ENCODE results near the gene HBS1L. TPM values are rescaled to one million over a fixed set of nuclear protein-coding genes. Genes with fewer than 3 reads are reported as not detected.

The HBS1L gene
- polyA plus RNA-seq = 38.0 TPM

DNA sequence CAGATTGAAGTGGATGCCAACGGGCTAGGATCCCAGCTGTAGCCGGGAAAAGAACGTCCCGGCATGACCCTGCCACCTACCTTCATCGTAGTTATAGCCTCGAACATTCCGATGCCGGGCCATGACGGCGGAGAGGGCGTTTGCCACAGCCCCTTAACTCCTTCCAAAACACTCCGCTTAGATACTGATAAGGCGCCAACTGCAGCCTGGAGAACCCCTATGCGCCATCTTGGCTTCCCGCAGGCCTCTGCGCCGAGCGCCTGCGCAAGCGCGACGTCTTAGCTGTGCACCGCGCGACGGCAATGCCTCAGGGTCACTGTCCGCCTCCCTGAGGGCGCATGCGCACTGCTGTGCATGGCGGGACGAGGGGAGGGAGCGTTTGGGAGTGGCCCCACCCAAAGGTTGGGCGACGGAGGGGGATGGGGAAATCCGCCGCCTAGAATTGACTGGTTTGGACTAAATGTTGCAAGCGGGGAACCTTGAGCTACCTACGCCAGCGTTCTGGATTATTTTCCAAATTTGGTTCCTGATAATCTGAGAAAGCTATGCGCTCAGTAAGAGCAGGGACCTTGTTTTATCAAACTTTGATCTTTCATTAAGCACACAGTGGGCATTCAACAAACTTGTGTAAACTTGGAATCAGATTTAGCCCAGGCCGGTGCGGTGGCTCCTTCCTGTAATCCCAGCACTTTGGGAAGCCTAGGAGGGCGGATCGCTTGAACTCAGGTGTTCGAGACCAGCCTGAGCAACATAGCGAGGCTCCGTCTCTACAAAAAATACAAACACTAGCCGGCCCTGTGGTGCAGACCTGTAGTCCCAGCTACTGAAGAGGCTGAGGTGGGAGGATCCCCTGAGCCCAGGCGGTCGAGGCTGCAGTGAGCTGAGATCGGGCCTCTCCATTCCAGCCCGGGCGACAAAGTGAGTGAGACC, at the start of gene HBS1L:
Gene HBS1L, minus strand, starts transcription at position 254 of the 930 bp plus-strand sequence. Its CDS starts 131 bp downstream, at position 123.
- peak within 1 kb of the TSS; percentile 91 to 99 (median 99) for H3K4me3 Mint-ChIP-seq
- H3K27ac Mint-ChIP-seq = peak within 1 kb of the TSS; percentile 86 to 100 (median 99)
- peaks cover 21 to 32% (median 29%) of the 10 kb centered on the region in 3 donors for H3K4me1 Mint-ChIP-seq
- peaks cover 1% of the 10 kb centered on the region for H3K36me3 Mint-ChIP-seq
- H3K9me3 Mint-ChIP-seq = peaks cover 0 to 1% (median 0%) of the 10 kb centered on the region in 3 donors
- no peaks in the 10 kb centered on the region for H3K27me3 Mint-ChIP-seq

DNA sequence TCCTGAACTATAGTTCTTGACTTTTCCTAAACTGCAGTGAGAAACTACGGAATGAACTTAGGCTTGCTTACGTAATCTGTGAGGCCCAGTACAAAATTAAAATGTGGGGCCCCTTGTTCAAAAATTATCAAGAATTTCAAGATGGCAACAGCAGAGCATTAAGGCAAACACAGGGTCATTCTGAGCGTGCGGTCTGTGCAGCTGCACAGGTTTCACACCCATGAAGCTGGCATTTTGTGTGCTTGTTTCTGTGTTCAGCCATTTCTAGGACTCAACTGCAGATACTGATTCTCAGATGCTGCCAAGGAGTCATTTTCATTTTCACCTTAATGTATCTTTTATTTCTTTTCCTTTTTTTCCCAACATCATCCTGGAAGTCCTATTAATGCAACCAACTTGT, 49.6 kb upstream of the HBS1L start:
- peaks cover 3% of the 10 kb centered on the region for H3K27me3 Mint-ChIP-seq
- H3K27ac Mint-ChIP-seq = no peak overlapping the region
- H3K9me3 Mint-ChIP-seq = no peaks in the 10 kb centered on the region
- H3K4me1 Mint-ChIP-seq = peaks cover 0 to 5% (median 2%) of the 10 kb centered on the region in 3 donors
- no peak overlapping the region for H3K4me3 Mint-ChIP-seq
- peaks cover 5% of the 10 kb centered on the region for H3K36me3 Mint-ChIP-seq

DNA sequence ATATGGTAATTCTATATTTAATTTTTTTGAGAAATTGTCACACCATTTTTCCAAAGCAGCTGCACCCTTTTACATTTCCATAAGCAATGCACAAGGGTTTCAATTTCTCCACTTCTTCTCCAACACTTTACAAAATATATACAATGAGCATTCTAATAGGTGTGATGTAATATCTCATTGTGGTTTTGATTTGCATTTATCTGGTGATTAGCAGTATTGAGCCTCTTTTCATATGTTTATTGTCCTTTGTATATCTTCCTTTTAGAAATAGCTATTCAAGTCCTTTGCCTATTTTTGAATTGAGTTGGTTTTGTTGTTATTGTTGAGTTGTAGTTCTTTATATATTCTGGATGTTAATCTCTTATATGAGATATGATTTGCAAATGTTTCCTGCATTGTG, 47.6 kb upstream of the HBS1L start:
- peaks cover 3% of the 10 kb centered on the region for H3K27me3 Mint-ChIP-seq
- peaks cover 0 to 5% (median 2%) of the 10 kb centered on the region in 3 donors for H3K4me1 Mint-ChIP-seq
- no peak overlapping the region for H3K27ac Mint-ChIP-seq
- H3K36me3 Mint-ChIP-seq = peaks cover 8% of the 10 kb centered on the region
- H3K4me3 Mint-ChIP-seq = no peak overlapping the region
- no peaks in the 10 kb centered on the region for H3K9me3 Mint-ChIP-seq

- Mint-ChIP-seq H3K9me3 (no peaks in the 10 kb centered on the region), H3K27ac (no peak overlapping the region), H3K4me1 (no peaks in the 10 kb centered on the region), H3K36me3 (peaks cover 3% of the 10 kb centered on the region), H3K4me3 (no peak overlapping the region), H3K27me3 (peaks cover 1% of the 10 kb centered on the region)
Observed at GRCh38 chr6:135097172-135097571, 42.5 kb upstream of the HBS1L start.

DNA sequence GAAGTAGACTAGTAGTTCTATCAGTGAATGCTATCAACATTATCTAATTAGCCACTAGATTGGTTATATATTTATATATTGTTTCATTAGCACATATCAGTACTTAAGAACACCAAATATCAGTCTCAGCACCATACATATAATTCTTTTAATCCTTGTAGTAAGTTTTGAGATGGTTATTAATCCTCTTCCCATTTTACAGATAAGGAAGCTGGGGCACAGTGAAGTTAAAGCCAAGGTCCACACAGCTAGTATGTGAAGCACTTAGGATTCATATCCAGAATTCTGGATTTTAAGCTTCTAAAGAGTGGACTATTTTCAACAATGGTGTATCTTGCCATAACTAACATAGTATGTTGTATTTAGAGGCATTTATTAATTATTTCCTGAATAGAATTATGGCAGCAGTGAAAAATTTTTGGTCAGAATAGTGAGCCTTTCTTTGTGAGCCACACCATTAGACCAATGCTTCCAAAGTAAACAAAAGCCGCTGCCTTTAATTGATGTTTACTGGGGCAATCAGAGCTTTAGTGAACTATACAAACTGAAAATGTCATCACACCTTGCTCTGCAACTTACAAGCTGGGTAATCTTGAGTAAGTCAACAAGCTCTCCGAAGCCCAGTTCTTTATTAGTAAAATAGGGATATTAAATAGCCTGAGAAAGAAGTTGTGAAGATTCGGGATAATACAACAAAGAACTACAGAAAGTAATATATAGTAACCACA, 41.9 kb upstream of the HBS1L start:
- Mint-ChIP-seq H3K27ac (no peak overlapping the region), H3K4me1 (no peaks in the 10 kb centered on the region), H3K9me3 (no peaks in the 10 kb centered on the region), H3K4me3 (no peak overlapping the region), H3K36me3 (peaks cover 3% of the 10 kb centered on the region), H3K27me3 (no peaks in the 10 kb centered on the region)

GRCh38 chr6:135095716-135096115, 41.1 kb upstream of the HBS1L start:
- Mint-ChIP-seq H3K9me3 (no peaks in the 10 kb centered on the region), H3K36me3 (peaks cover 3% of the 10 kb centered on the region), H3K4me3 (no peak overlapping the region), H3K27ac (no peak overlapping the region), H3K27me3 (no peaks in the 10 kb centered on the region), H3K4me1 (no peaks in the 10 kb centered on the region)

GRCh38 chr6:135094403-135094821, 39.8 kb upstream of the HBS1L start:
- no peak overlapping the region for H3K4me3 Mint-ChIP-seq
- H3K36me3 Mint-ChIP-seq = peaks cover 3% of the 10 kb centered on the region
- H3K4me1 Mint-ChIP-seq = no peaks in the 10 kb centered on the region
- H3K27me3 Mint-ChIP-seq = no peaks in the 10 kb centered on the region
- H3K9me3 Mint-ChIP-seq = no peaks in the 10 kb centered on the region
- peak overlapping the region in 1 of 3 donors; percentile 84 for H3K27ac Mint-ChIP-seq

DNA sequence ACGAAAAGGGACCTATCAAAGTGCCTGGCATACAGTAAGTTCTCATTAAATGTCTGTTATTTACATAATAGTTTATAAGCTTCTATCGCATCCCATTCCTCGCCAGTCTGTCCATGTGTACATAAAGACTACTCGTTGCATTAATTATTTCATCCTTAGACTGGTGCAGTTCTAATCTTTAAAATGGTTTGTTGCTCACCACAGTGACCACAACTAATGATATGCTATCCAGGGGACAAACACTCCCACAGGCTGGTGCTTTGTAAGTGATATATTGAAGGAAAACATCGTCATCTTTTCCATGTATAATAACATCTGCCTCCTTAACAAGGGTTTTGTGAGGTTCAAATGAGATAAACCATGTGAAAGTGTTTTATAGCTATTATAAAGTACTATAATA, 39.0 kb upstream of the HBS1L start:
- Mint-ChIP-seq H3K4me1 (peaks cover 0 to 7% (median 5%) of the 10 kb centered on the region in 3 donors), H3K9me3 (no peaks in the 10 kb centered on the region), H3K27ac (no peak overlapping the region), H3K4me3 (no peak overlapping the region), H3K36me3 (no peaks in the 10 kb centered on the region), H3K27me3 (no peaks in the 10 kb centered on the region)

DNA sequence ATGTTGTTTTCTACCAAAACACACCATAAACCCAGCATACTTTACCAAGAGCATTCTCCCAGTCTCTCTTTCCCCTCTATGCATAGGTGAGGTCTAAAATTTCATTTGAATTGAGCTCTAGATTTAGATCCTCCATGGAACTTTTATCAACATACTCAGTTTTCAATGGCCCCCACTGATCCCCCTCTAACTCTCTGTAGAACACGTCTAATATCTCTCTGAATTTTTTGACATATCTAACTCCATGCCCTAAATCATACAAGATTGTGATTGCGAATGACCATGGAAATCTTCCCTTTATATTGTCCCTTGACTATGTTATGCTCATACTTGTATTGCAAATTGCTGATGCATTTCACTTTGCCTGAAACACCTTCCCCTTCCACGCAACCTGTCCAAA, 38.1 kb upstream of the HBS1L start:
- Mint-ChIP-seq H3K4me3 (no peak overlapping the region), H3K36me3 (no peaks in the 10 kb centered on the region), H3K9me3 (no peaks in the 10 kb centered on the region), H3K27me3 (peaks cover 2% of the 10 kb centered on the region), H3K27ac (no peak overlapping the region), H3K4me1 (peaks cover under 1 to 8% (median 5%) of the 10 kb centered on the region in 3 donors)

DNA sequence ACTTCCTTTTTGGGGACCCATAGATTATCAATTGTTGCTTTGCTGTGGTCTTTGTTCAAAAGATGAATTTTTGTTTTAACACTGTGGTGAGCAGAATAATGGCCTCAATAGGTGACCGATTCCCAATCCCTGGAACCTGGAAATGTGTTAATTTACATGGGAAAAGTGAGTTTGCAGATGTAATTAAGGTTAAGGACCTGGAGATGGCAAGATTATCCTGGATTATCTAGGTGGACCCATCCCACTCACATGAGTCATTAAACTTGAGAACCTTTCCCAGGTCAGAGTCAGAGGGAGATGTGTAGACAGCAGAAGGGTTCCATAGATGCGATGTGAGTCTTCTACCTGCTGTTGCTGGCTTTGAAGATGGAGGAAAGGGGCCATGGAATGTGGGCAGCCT, 36.2 kb upstream of the HBS1L start:
- H3K4me3 Mint-ChIP-seq = no peak overlapping the region
- H3K27me3 Mint-ChIP-seq = peaks cover 5% of the 10 kb centered on the region
- H3K9me3 Mint-ChIP-seq = peaks cover 0 to 2% (median 0%) of the 10 kb centered on the region in 3 donors
- peaks cover 8 to 18% (median 13%) of the 10 kb centered on the region in 3 donors for H3K4me1 Mint-ChIP-seq
- H3K27ac Mint-ChIP-seq = no peak overlapping the region
- H3K36me3 Mint-ChIP-seq = no peaks in the 10 kb centered on the region

- Mint-ChIP-seq H3K4me3 (no peak overlapping the region), H3K9me3 (peaks cover 0 to 2% (median 0%) of the 10 kb centered on the region in 3 donors)
Observed at GRCh38 chr6:135089901-135090300, 35.3 kb upstream of the HBS1L start.

DNA sequence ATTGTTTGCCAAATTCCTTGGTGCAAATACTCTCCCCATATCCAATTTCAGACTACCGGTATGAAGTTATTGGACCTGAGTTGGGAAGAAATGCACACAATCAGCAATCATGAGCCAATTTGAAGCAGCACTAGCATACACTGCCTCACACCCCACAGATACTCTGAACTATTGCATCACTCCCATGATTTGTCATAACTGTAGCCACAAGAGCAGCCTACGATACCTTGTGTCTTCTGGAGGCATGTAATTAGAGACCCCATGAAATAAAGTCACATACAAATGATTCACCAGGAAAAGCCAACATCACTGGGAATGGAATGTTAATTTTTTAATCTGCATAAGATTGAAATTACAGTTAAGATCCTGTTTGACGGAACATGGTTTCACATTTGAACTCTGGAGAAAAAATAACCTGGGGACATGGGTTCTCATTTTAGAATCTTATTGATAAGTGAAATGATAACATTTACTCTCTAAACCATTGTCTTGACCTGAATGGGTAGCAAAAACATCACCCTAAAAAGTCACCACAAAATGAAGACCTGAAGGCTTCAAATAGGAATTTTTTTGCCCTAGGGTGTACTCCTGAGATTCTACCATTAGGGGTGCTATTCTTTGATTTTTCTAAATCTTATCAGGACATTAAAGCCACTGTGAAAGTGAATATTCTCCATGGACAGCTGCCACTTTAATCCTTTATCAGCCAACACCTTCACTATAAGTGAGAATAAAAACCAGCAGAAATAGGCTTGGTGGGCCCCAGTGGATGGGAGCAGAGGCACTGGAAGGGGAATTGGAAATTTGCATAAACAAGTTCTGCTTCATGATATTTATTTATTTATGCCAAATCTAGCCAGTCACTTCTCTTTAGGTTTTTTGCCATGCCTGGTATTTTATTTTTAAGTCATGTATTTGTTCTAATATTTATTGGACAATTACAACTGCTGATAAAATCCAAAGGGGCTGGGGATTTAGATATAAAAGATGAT, 34.5 kb upstream of the HBS1L start:
- Mint-ChIP-seq H3K9me3 (peaks cover 0 to 2% (median 0%) of the 10 kb centered on the region in 3 donors), H3K4me1 (peaks cover 13 to 21% (median 13%) of the 10 kb centered on the region in 3 donors), H3K27me3 (peaks cover 5% of the 10 kb centered on the region), H3K36me3 (no peaks in the 10 kb centered on the region), H3K4me3 (peak overlapping the region in 3 of 4 donors; percentile 57 to 67 (median 59)), H3K27ac (no peak overlapping the region)

More at GRCh38 chr6:135089901-135090300, 35.3 kb upstream of the HBS1L start:
- Mint-ChIP-seq H3K27me3 (peaks cover 5% of the 10 kb centered on the region), H3K4me1 (peaks cover 8 to 18% (median 13%) of the 10 kb centered on the region in 3 donors), H3K27ac (no peak overlapping the region), H3K36me3 (no peaks in the 10 kb centered on the region)

- peaks cover 13 to 23% (median 13%) of the 10 kb centered on the region in 3 donors for H3K4me1 Mint-ChIP-seq
- H3K9me3 Mint-ChIP-seq = peaks cover 0 to 2% (median 0%) of the 10 kb centered on the region in 3 donors
- no peaks in the 10 kb centered on the region for H3K36me3 Mint-ChIP-seq
- H3K4me3 Mint-ChIP-seq = peak overlapping the region in 1 of 4 donors; percentile 73
- H3K27ac Mint-ChIP-seq = no peak overlapping the region
- H3K27me3 Mint-ChIP-seq = peaks cover 5% of the 10 kb centered on the region
Observed at GRCh38 chr6:135088281-135088680, 33.7 kb upstream of the HBS1L start.

GRCh38 chr6:135087803-135088202, 33.2 kb upstream of the HBS1L start:
- H3K27me3 Mint-ChIP-seq = peaks cover 5% of the 10 kb centered on the region
- H3K9me3 Mint-ChIP-seq = peaks cover 0 to 2% (median 2%) of the 10 kb centered on the region in 3 donors
- peak overlapping the region in 1 of 4 donors; percentile 19 for H3K4me3 Mint-ChIP-seq
- peak overlapping the region in 1 of 3 donors; percentile 18 for H3K27ac Mint-ChIP-seq
- H3K4me1 Mint-ChIP-seq = peaks cover 13 to 23% (median 13%) of the 10 kb centered on the region in 3 donors
- no peaks in the 10 kb centered on the region for H3K36me3 Mint-ChIP-seq
